Hippocampal formation (tissue), 2 donors: Measurements from ENCODE around the gene MNAT1.
"Not testable (repeated sequence)": the region's sequence is repeated elsewhere in the genome, so short reads cannot be mapped to it uniquely, and the experiment has no call there.

Experiments used
- DNase-seq, 2 donors: peaks; one replicate each; lab custom pipeline; 2025; lab: John Stamatoyannopoulos, UW

MNAT1 gene

GRCh38 chr14:60882219-60882618, 147.7 kb downstream of the MNAT1 start:
- DNase-seq, result no peak

- DNase-seq, result no peak
Measured at GRCh38 chr14:60884134-60884533, 149.6 kb downstream of the MNAT1 start.

GRCh38 chr14:60890636-60891035, 156.1 kb downstream of the MNAT1 start:
- not testable (repeated sequence) for DNase-seq

- no peak for DNase-seq
Measured at GRCh38 chr14:60893911-60894310, 159.3 kb downstream of the MNAT1 start.

GRCh38 chr14:60904381-60904780, 169.8 kb downstream of the MNAT1 start:
- DNase-seq, result no peak

- DNase-seq, result no peak
Measured at GRCh38 chr14:60905923-60906322, 171.4 kb downstream of the MNAT1 start.

- no peak for DNase-seq
Measured at GRCh38 chr14:60915781-60916180, 181.2 kb downstream of the MNAT1 start.

GRCh38 chr14:60922050-60922449, 187.5 kb downstream of the MNAT1 start:
- no peak for DNase-seq

GRCh38 chr14:60925286-60925685, 190.7 kb downstream of the MNAT1 start:
- DNase-seq, result no peak

- DNase-seq, result no peak
Measured at GRCh38 chr14:60926002-60926401, 191.4 kb downstream of the MNAT1 start.

- no peak for DNase-seq
Measured at GRCh38 chr14:60931218-60931617, 196.7 kb downstream of the MNAT1 start.

- no peak for DNase-seq
Measured at GRCh38 chr14:60933920-60934655, 199.5 kb downstream of the MNAT1 start.

- DNase-seq, result no peak
Measured at GRCh38 chr14:60935319-60935718, 200.8 kb downstream of the MNAT1 start.

- DNase-seq, result no peak
Measured at GRCh38 chr14:60943637-60944032, 209.1 kb downstream of the MNAT1 start.

- DNase-seq, result no peak
Measured at GRCh38 chr14:60944204-60944603, 209.6 kb downstream of the MNAT1 start.

- DNase-seq, result no peak
Measured at GRCh38 chr14:60945984-60946383, 211.4 kb downstream of the MNAT1 start.

GRCh38 chr14:60946773-60947172, 212.2 kb downstream of the MNAT1 start:
- DNase-seq, result no peak

- no peak for DNase-seq
Measured at GRCh38 chr14:60951776-60952435, 217.3 kb downstream of the MNAT1 start.

GRCh38 chr14:60956202-60956601, 221.6 kb downstream of the MNAT1 start:
- no peak for DNase-seq

- DNase-seq, result no peak
Measured at GRCh38 chr14:60956632-60957031, 222.1 kb downstream of the MNAT1 start.

- no peak for DNase-seq
Measured at GRCh38 chr14:60958146-60958545, 223.6 kb downstream of the MNAT1 start.

- DNase-seq, result no peak
Measured at GRCh38 chr14:60963761-60964160, 229.2 kb downstream of the MNAT1 start.

- DNase-seq, result no peak
Measured at GRCh38 chr14:60964904-60965303, 230.3 kb downstream of the MNAT1 start.

- DNase-seq, result no peak
Measured at GRCh38 chr14:60965402-60965801, 230.8 kb downstream of the MNAT1 start.
